Activated CD4-positive, alpha-beta T cell treated with anti-CD3 and anti-CD28 coated beads, Interleukin-2, amount 50 U/mL, for 16 hours (primary cell): Measurements from ENCODE around the gene FN1.
A peak's percentile ranks its signal among the peaks of the same experiment; 100 is the strongest.
"Not testable (repeated sequence)": the region's sequence is repeated elsewhere in the genome, so short reads cannot be mapped to it uniquely, and the experiment has no call there.

Source experiments
- DNase-seq: peaks from one replicate; pipeline ENCODE4 v3.0.0-alpha.2; 2020

The FN1 gene

DNA sequence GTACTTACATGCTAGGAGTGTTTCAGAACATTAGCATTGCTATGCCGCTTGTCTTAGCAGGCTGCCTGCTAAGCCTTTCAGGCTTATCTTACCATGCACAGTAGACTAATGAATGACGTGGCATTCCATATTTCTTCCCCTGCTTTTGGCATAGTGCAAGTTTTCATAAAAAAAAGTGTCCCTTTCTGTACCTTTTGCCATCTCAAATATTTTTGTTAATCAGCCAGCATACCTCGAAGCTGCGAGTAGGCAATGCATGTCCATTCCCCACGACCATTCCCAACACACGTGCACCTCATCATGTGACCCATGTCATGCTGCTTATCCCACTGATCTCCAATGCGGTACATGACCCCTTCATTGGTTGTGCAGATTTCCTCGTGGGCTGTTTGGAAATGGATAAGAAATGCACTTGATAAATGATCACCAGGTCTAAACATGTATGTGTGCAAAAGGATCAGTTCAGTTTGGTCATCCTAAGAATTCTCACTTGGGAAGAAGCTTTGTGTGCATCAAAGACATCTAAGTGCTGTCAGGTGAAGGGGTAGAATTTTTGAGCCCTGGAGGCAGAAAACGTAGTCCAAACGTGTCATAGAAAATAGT lies 13.9 kb downstream of the FN1 start:
- no peak for DNase-seq

DNA sequence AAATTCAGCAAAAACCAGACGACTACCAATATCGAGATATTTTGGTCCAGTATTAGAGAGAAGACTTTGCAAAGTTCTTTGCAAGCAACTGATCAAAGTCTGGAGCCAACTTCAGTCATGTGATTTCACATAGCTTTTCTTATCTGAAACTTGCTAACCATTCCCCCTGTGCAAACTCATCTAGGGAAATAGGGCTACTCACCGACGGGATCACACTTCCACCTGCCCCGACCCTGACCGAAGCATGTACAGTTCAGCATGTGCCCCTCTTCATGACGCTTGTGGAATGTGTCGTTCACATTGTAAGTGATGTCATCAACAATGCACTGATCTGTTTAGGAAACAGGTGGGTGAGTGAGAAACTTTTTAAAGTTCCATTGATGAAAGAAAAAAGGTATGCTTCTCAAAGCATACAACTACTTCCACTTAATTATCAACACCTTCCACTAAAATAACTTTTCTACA lies 15.4 kb downstream of the FN1 start:
- DNase-seq = no peak

DNA sequence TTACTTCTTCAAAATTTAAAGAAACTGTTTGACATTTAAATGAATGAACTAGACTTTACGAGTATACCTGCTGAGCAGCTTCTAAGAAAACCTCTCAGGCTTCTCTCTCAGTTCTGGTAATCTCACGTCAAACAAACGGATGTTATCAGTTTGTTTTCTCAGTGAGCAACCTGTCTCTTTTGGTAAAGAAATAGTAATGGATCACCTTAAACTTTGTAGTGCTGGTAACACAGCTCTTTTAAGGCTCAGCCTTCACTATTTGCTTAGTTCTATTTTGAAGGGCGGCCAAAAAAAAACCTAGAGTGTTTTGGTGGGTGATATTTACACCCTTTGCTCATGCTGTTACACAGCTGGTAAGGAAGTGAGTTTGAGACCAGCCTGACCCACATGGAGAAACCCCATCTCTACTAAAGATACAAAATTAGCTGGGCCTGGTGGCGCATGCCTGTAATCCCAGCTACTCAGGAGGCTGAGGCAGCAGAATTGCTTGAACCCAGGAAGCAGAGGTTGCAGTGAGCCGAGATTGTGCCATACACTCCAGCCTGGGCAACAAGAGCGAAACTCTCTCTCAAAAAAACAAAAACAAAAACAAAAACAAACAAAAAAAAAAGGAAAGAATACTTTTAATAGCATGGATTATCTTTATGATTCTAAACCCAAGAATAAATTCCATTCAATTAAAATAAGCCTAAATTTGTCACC lies 15.9 kb downstream of the FN1 start:
- no peak for DNase-seq

DNA sequence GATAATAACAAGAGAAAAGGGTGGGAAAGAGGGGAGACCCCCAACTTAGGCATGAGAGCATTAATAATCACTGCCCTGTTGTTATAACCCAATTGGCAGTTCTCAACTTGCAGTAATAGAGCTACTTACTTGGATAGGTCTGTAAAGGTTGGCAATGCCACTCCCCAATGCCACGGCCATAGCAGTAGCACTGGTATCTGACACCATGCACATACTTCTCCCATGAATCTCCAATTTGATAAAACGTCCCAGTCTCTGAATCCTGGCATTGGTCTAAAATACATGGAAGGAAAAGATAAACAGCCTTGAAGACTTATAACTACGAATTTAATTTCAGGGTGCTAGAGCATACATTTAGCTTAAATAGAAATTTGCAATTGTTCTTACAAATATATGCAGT lies 16.8 kb downstream of the FN1 start:
- DNase-seq = no peak

DNA sequence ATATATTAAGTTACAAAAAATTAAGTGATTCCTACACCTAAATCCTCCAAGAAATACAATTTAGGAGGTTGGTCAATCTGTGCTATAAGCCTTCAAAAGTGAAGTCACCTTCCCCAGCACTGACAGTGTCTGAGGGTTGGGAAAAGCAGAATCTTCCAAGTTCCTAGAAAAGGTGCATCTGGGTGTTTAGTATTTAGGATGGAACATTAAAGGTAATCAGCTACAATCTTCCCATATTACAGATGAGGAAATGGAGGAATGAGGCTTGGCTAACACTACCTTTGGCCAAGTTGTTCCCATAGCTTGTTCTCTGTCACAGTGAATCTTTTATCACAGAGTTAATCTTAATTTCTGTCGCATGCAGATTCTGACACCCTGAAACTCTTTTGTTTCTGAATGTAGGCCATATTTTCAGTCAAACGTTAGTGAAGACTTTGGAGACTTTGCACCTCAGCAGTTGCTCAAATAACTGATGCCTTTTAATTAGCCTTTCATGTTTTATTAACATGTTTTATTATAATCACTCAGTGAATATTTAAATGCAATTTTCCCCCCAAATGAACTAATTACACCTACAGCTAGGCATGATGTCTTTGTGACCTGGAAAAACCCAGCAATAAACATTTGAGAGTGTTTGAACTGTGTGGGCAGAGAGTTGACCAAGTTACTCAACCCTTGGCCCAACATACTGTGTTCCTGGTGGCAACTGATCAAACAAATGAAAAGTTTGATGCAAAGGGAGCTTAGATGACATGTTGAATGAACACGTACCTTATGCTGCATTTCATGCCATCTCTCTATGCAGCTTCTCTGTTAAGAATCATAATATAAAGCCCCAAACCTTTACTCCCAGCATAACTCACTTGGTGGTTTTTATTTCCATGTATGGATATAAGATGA lies 17.6 kb downstream of the FN1 start:
- DNase-seq = no peak

DNA sequence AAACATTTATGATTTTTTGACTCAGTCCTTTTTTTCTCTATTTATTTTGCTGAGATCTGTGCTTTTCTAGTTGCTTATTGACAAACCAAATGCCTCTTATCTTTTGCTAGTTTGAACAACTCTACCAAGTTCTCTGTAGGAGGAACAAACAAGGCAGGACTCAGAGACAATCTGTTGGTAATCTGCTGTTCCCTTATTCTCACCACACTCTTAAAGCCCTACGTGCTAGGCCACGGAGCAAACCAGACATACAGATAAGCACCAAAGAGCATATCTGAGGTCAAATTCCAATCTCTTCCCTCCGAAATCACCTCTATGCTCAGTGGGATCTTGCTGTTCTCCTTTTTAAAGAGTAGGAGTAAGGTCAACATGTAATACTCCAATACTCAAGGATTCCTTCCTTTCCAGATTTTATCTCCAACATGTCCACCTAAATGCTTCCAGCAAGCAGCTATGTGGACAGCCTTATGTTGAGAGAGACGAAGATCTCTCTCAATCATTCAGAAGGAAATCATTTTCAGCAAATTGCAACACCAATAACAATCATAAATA lies 18.4 kb downstream of the FN1 start:
- no peak for DNase-seq

DNA sequence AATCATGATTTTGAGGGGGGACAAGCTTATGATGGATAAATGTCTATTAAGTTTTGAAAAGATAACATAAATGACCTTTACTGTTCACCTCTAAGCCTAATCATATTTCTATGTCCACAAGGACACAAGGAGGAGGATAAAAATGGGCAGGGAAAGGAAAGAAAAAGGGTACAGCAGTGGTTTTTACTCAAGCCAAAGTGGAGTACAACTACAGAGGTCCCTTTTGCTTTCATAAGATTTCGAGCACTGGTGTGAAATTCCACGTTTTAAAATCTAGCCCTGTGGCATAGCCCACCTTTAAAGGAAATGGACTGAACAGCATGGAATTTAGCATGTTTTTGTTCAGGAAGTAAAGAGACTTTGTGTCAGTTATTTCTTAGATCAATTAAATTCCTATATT lies 19.2 kb downstream of the FN1 start:
- DNase-seq = no peak

DNA sequence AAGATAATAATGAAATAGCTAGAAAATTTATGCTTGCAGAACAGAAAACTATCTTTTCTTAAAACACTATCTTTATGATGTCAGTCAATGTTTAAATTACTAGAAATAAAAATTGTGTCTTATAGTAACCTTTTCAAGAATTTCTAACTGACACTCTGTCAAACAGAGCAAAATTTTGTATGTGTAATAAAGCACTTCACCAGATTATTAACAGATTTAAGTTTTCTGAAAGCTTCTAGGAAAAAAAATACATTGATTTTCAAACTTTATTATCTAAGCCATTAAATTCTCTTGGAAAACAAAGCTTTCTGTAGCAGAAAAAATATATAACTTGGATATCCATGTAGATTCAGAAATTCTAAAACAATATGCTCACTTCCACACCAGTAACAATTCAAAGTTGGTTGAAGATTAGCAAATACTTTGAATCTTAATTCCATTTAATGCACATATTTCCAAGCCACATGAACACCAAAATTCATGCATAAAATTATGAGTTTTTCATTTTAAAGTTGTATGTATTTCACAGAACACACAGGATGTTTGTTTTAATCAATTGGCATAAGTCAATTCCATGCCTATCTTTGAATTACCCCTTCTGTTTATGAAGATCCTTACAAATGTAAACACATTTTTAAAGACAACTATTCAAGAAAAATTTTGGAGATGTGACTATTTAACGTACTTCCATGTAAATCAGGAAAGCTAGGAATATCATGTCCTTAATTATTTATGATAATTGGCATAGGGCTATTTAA lies 19.9 kb downstream of the FN1 start:
- DNase-seq = no peak

DNA sequence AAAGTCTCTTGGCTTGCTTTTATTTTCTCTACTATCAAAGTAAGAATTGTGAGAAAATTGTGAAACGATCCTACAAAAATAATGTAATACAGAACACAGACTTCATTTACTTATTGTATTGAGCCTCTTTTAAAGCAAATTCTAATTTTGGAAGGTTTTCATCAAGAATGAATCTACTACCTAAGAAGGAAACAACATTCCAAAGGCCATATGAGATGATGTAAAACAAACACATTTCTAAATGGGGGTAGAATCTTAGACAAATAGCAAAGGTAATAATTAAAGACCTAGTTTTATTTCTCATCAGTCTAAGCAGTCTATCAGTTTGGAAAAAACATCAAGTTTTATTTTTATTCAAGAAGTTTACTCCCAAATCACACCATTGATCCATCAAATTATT lies 20.6 kb downstream of the FN1 start:
- no peak for DNase-seq

DNA sequence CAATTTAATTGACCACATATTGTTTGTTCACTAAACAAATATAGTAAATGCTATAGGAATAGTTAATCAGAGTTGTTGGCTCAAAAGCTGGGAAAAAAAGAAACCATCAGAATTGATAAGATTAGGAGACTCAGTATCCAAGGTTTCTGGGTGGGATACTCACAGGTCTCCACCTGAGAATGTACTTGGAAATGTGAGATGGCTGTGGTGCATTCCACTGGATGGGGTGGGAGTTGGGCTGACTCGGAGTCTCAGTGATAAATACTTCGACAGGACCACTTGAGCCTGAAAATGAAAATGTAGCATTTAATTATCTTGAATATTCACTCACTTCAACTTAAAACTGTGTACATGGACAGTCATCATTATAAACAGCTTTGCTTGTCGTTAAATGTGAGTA lies 21.2 kb downstream of the FN1 start:
- no peak for DNase-seq

DNA sequence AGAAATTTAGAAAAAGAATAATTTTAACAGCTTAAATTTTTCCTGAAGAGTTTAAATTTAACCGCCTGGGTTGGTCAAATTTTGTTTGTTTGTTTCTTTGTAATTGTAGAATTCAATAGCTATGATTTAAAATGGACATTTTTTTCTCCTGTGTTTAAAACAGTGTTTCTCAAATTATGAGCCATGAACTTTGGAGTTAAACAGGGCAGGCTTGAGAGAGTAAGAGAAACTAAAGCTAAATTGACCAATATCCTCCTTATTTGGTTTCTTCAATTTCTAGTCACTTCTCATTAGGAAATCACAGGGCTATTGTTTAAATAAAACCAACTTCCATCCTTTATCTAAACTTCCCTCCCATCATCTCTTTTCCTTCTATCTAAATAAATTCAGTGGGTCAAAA lies 21.9 kb downstream of the FN1 start:
- DNase-seq = no peak

DNA sequence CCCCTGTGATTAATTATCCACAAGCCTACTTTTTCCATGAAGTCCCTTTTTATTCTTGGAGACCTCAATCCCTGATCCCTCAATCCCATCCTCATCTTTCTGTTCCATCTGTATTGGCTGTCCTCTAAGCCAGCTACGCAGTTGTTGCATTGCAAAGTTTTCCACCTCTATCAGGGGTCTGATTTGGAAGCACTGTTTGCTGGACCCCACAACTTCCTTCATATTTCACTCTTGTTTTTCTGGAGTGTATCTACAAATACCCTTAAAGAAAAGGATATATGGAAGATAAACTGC lies 22.4 kb downstream of the FN1 start:
- DNase-seq = no peak

DNA sequence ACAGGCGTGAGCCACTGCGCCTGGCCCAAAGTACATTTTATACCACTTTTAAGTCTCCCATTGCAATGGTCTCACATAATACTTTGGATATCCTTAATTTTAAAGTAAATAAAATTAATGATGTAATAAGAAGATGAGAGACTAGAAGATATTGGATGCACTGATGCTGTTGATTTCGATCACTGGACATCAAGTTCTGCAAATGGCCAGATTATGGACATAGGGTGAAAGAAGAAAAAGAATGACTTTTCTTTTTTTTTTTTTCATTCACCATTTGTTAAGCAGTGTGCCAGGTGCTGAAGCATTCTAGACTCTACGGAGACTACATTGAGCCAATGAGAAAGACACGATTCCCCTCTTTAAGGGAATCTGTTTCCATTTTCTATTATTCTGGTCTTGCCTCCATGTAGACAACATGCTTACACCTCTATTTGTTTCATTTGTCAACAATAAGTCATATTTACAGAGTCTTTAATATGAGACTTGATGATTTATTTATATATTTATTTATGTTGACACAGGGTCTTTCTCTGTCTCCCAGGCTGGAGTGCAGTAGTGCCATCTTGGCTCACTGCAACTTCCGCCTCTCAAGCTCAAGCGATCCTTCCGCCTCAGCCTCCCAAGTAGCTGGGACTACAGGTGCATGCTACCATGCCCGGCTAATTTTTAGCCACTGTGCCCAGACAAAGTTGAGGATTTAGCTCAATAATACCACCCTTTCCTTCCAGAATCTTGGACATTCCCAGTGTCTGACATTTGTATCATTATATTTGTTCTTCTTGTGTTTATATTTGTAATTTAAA lies 23.7 kb downstream of the FN1 start:
- no peak for DNase-seq

DNA sequence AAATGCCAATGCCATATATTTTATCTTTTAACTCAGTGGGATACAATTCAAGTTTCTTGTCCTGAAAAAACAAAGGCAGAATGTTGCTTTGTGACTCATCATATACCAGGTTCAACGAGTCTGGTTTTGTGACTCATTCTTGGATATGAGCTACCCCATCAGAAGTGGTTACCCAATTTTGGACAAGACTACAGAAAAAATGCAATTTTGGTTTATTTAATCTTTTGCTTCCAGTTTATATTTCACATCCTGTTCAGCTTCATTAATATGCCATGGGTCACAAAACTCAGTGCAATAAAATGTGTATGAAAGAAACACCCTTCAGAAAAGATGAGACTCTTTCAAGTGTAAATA lies 25.0 kb downstream of the FN1 start:
- peak; percentile 67 for DNase-seq

DNA sequence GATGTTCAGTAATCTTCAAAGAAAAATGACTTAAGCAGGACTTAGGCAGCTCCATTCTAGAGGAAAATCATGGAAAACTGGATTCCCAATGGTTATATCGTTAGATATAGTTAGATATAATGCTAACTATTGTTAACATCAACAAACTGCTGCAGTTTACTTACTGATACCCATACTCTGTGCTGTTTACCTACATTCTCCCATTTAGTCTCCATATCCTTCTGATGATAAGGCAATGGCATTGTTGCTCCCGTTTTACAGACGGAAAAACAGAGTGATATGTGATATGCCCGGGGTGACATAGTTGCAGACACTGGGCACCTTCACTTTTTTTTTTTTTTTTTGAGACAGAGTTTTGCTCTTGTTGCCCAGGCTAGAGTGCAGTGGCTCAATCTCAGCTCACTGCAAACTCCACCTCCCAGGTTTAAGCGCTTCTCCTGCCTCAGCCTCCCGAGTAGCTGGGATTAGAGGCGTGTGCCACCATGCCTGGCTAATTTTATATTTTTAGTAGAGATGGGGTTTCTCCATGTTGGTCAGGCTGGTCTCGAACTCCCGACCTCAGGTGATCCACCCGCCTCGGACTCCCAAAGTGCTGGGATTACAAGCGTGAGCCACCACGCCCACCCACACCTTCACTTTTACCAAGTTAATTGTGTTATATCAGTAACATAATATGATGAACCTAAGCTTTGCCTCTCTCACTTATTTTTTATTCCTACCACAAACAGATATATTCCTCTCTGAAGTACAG lies 25.5 kb downstream of the FN1 start:
- not testable (repeated sequence) for DNase-seq

DNA sequence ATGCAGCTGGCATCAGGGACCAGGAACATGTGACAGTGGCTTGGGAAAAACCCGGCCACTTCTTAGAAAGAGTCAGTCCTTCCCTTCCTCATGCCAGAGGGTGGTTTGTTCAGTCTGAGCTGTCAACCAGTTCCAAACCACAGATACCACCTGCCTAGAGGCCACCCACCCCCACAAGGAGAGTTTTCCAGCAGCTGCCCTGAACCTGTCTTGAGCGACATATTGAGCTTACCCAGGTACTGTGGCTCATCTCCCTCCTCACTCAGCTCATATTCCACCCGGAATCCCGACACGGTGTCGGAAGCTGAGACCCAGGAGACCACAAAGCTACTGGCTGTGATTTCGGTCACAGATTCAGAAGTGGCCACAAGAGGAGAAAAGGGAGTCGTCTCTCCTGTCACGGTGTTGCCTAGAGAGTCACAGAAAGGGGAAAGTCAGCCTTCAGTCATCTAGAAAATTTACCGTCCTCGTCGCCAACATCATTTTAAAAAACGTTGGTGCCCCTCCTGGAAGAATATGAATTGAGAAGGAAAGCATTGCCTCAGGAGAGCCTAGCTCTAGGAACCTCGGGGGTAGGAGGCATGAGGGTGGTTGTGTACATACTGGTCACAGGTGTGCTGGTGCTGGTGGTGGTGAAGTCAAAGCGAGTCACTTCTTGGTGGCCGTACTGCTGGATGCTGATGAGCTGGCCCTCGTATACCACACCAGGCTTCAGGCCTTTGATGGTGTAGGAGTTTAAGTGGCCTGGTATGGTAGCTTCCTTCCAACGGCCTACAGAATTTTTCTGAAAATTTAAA lies 26.3 kb downstream of the FN1 start:
- peak; percentile 73 for DNase-seq

DNA sequence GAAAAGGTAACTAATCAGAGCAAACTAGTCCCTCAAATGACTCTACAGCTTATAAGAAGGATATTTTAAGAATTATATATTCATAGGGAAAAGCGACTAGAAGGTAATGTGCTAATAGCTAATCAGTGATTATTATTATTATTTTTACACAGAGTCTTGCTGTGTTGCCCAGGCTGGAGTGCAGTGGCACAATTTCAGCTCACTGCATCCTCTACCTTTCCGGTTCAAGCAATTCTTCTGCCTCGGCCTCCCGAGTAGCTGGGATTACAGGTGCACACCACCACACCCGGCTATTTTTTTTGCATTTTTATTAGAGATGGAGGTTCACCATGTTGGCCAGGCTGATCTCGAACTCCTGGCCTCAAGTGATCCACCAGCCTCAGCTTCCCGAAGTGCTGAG lies 27.4 kb downstream of the FN1 start:
- not testable (repeated sequence) for DNase-seq

DNA sequence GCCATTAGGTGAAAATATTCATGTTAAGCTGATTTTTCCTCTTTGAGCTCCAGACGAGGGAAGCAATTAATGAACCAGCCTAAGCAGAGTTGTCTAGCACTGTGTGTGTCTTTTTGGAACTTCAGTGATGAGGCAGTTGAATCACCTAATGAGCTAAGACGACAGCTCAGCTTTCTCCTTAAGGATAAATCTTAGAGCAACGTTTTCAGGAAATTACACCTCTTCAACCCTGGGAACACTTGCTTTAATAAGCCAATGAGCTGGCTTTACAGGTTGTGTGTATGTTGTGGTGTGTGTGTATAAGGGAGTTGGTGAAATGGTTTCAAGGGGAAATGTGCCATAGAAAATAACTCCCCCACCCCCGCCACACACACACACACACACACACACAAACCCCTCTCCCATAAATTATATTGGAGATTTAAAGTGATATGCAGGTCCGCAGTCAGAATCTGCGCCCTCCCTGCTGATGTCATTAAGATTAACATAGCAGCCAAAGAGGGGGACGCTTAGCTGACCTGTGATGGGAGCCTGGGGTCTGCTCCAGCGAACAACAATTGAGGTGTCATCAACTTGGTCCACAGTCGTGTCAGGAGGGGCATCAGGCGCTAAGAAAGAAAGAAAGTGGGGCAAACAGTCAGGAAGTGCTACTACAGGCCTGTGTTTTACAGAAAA lies 28.1 kb downstream of the FN1 start:
- DNase-seq = no peak

DNA sequence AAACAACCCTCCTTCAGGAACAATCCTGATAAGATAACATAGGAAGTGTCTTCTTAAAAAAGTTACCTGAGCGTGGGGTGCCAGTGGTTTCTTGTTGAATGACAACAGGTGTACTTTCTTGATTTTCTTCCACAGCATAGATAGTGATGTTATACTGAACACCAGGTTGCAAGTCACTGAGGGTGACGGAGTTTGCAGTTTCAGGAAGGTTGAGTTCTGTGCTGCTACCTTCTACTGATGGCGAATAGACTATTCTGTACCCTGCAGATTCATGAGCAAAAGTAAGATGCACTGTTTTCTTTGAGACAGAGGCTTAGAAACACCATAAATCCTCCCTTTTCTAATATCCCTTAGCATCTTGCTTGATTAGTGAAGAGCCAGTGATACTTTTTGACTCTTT lies 28.8 kb downstream of the FN1 start:
- no peak for DNase-seq
